Neural progenitor cell (in vitro differentiated cells): ENCODE results near the gene CDH13.

Experiments
- EZH2 ChIP-seq: fragments of 200-600 bp; sonication (generic); IDR thresholded peaks from 2 replicates; pipeline ENCODE4 v1.6.1; 2017; ENCODE audit warnings: antibody characterized with exemption, mild to moderate bottlenecking, moderate library complexity
- TF ChIP-seq, protein P1 (sequence below): fragments of 200-600 bp; sonication (generic); IDR thresholded peaks from 2 replicates; pipeline ENCODE4 v1.5.1; 2017; ENCODE audit warnings: antibody characterized with exemption, mild to moderate bottlenecking

DNA sequence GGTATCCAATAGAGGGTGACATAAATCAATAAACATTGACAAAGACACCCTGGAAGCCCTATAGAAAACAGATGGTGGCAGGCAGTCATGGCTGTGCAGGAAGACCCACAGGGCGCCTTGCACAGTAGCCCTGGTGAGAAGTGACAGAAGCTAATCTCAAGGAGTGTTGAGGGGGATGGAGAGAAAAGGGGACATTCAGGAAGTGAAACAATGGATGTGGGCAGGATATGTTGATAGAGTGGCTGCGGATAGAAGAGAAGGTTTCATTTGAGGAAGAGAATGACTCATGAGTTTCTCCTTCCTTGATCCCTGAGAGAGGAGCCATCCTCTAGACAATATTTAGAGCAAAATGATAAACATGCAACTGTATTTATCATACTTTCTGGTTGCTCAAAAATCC is 712.2 kb downstream of the CDH13 start:
- TF ChIP-seq, protein P1, sequence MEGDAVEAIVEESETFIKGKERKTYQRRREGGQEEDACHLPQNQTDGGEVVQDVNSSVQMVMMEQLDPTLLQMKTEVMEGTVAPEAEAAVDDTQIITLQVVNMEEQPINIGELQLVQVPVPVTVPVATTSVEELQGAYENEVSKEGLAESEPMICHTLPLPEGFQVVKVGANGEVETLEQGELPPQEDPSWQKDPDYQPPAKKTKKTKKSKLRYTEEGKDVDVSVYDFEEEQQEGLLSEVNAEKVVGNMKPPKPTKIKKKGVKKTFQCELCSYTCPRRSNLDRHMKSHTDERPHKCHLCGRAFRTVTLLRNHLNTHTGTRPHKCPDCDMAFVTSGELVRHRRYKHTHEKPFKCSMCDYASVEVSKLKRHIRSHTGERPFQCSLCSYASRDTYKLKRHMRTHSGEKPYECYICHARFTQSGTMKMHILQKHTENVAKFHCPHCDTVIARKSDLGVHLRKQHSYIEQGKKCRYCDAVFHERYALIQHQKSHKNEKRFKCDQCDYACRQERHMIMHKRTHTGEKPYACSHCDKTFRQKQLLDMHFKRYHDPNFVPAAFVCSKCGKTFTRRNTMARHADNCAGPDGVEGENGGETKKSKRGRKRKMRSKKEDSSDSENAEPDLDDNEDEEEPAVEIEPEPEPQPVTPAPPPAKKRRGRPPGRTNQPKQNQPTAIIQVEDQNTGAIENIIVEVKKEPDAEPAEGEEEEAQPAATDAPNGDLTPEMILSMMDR = no peak
- TF ChIP-seq EZH2 = no peak
